Motor neuron (in vitro differentiated cells): ENCODE measurements around the gene CPM. TPM values are rescaled to one million over a fixed set of nuclear protein-coding genes. Genes with fewer than 3 reads are reported as not detected.
"Not testable (repeated sequence)": the region's sequence is repeated elsewhere in the genome, so short reads cannot be mapped to it uniquely, and the experiment has no call there.

Source experiments
- ATAC-seq, 8 experiments: fragments of 200-7000 bp; cut with Tn5 transposase; replicated peaks in 6 of 8; 2 replicates each; pipeline ENCODE4 v1.8.0; 2021; ENCODE audit warnings: mild to moderate bottlenecking in 8 of 8, moderate library complexity in 8 of 8
- H3K27ac ChIP-seq, 2 donors: fragments of 250-450 bp; sonication (Bioruptor Pico); 2 replicates each; pipeline ENCODE4 v1.9.0; 2021; ENCODE audit warnings: antibody characterized with exemption in 2 of 2, mild to moderate bottlenecking in 2 of 2, moderate library complexity in 1 of 2
- H3K4me1 ChIP-seq, 2 donors: fragments of 250-450 bp; sonication (Bioruptor Pico); replicated peaks in 1 of 2; 2 replicates each; pipeline ENCODE4 v1.6.1; 2021; ENCODE audit warnings: antibody characterized with exemption in 2 of 2, mild to moderate bottlenecking in 2 of 2, moderate library complexity in 1 of 2
- H3K4me3 ChIP-seq, 5 donors: fragments of 250-450 bp; sonication (Bioruptor Pico); 2 replicates each; pipeline ENCODE4 v1.9.0; 2021; ENCODE audit warnings: antibody characterized with exemption in 5 of 5, mild to moderate bottlenecking in 5 of 5, moderate library complexity in 4 of 5
- whole genome bisulfite sequencing, 10 experiments: fragments of 450-650 bp; shearing (Covaris generic); methylation state at CpG; one replicate each; pipeline ENCODE4 v1.0.0; 2022; 5-methylcytosine and 5-hydroxymethylcytosine counted together
- in situ Hi-C, 9 experiments: fragments of 400-800 bp; cut with MboI; loops; one replicate each; pipeline ENCODE4 v1.15.0; 2021; ENCODE audit warnings: low sequenced_read_pairs in 9 of 9, low pct_unique_long_range_greater_than_20kb in 2 of 9; ENCODE audit not compliant: unreplicated experiment in 9 of 9
- total RNA-seq, 8 experiments: library from RNA; unstranded; fragments of 300-600 nt; gene quantifications; 2 replicates each; pipeline versions ENCODE4 v1.2.3 to v1.2.4, GENCODE V29; 2022

CPM gene
- total RNA-seq, 8 experiments from 2014 or later: 0.21 to 28.9 (median 0.59) TPM

DNA sequence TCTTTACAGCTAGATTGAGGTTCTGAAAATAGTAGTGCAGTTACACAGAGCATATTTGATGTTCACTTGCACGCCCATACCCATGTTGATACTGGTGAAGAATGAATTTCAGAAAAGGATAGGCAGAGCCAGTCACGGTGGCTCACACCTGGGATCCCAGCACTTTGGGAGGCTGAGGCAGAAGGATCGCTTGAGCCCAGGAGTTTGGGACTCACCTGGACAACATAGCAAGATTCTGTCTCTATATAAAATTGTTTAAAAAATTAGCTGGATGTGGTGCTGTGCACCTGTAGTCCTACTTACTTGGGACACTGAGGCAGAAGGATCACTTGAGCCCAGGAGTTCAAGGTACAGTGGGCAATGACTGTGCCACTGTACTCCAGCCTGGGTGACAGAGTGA, 68.4 kb downstream of the CPM start:
- WGBS, 10 experiments: 83 to 100% (median 100%) methylated on average over 1 to 3 of the region's 3 CpGs; no CpG with 5 or more reads in 2 of the 10 experiments
- H3K4me3 ChIP-seq: no peak overlapping the region
- ATAC-seq: no peak
- H3K4me1 ChIP-seq: no peaks in the 10 kb centered on the region
- H3K27ac ChIP-seq: no peak overlapping the region
- in situ Hi-C loops: loop anchor here in 1 of 9 experiments (25.0 kb wide), 1 partner anchor 223 kb away; no protein-coding TSS in a partner anchor

GRCh38 chr12:68863886-68864454, 69.0 kb downstream of the CPM start:
- H3K4me1 ChIP-seq, H3K4me3 ChIP-seq, H3K27ac ChIP-seq: not testable (repeated sequence)
- ATAC-seq: peak in 3 of 8 experiments; percentile 57 to 70 (median 67)
- 46 to 100% (median 67%) methylated on average over 1 to 8 of the region's 8 CpGs; no CpG with 5 or more reads in 5 of the 10 experiments for WGBS, 10 experiments
- in situ Hi-C loops: loop anchor here in 1 of 9 experiments (25.0 kb wide), 1 partner anchor 223 kb away; no protein-coding TSS in a partner anchor

DNA sequence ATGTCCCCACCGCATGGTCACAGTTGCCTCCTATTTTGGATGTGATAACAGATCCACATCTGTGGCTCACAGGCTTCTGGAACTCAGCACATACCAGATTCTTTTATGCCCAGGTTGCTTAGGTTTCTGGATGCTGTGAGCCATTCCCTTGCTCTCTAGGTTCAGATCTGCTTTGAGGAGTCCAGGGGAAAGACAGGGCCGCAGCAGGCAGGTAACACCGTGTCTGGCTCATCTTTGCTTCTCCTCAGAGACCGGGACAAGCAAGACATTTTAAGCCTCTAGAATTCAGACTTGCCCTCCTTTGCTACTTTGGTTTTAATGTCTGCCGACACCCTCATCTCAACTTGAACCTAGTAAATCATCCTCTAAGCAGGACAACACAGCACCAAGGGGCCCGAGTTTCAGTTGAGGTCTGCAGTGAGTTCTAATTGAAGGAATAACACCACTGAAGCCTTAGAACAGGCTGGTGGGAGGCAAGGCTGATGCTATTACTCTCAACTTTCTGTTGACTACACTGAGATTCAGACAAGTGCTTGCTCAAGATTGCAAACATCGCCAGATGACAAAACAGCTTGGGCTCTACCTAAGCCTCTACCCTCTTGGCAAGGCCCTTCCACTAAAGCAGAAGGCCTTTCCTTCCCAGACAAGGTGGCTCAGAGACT, 69.7 kb downstream of the CPM start:
- Histone ChIP-seq H3K4me3 (no peak overlapping the region), H3K4me1 (no peaks in the 10 kb centered on the region), H3K27ac (no peak overlapping the region)
- ATAC-seq: peak in 1 of 8 experiments; percentile 4
- in situ Hi-C loops: loop anchor here in 1 of 9 experiments (25.0 kb wide), 1 partner anchor 224 kb away; no protein-coding TSS in a partner anchor
- 40 to 100% (median 87%) methylated on average over 1 to 4 of the region's 7 CpGs; no CpG with 5 or more reads in 4 of the 10 experiments for WGBS, 10 experiments

GRCh38 chr12:68861890-68862289, 71.1 kb downstream of the CPM start:
- in situ Hi-C loops: loop anchor here in 1 of 9 experiments (25.0 kb wide), 1 partner anchor 225 kb away; no protein-coding TSS in a partner anchor
- Histone ChIP-seq H3K27ac (no peak overlapping the region), H3K4me3 (no peak overlapping the region), H3K4me1 (no peaks in the 10 kb centered on the region)
- WGBS, 10 experiments: 83 to 100% (median 88%) methylated on average over 1 to 3 of the region's 3 CpGs; no CpG with 5 or more reads in 4 of the 10 experiments
- ATAC-seq: no peak

GRCh38 chr12:68856510-68856909, 76.5 kb downstream of the CPM start:
- H3K4me1 ChIP-seq: no peaks in the 10 kb centered on the region
- no peak overlapping the region for H3K4me3 ChIP-seq
- ATAC-seq: no peak
- in situ Hi-C loops: loop anchor here in 1 of 9 experiments (25.0 kb wide), 1 partner anchor 231 kb away; no protein-coding TSS in a partner anchor
- WGBS, 10 experiments: 4 to 100% (median 63%) methylated on average over 1 to 3 of the region's 3 CpGs; no CpG with 5 or more reads in 1 of the 10 experiments
- no peak overlapping the region for H3K27ac ChIP-seq

GRCh38 chr12:68855771-68856170, 77.2 kb downstream of the CPM start:
- ATAC-seq: no peak
- in situ Hi-C loops: loop anchor here in 1 of 9 experiments (25.0 kb wide), 1 partner anchor 232 kb away; no protein-coding TSS in a partner anchor
- 63 to 100% (median 89%) methylated on average over 1 to 7 of the region's 8 CpGs; no CpG with 5 or more reads in 2 of the 10 experiments for WGBS, 10 experiments
- H3K4me3 ChIP-seq: no peak overlapping the region
- H3K27ac ChIP-seq: no peak overlapping the region
- H3K4me1 ChIP-seq: no peaks in the 10 kb centered on the region

DNA sequence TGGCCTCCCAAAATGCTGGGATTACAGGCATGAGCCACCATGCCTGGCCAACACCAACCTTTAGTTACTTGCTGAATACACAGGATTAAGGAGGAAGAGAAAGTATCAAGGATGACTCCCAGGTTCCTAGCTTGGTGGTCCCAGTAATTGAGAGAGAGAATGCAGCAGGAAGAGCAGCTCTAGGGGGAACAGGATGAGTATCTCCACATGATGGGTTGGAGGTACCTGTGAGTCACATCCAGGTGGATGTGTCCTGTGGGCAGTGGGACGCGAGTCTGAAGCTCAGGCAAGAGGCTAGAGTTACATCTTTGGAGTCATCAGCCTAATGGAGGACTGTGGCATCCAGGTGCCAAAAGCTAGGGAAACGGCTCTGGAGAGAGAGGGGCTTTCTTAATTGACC, 77.9 kb downstream of the CPM start:
- Histone ChIP-seq H3K4me3 (no peak overlapping the region), H3K27ac (no peak overlapping the region), H3K4me1 (no peaks in the 10 kb centered on the region)
- ATAC-seq: no peak
- in situ Hi-C loops: loop anchor here in 1 of 9 experiments (25.0 kb wide), 1 partner anchor 232 kb away; no protein-coding TSS in a partner anchor
- 50 to 96% (median 91%) methylated on average over 1 to 3 of the region's 3 CpGs; no CpG with 5 or more reads in 6 of the 10 experiments for WGBS, 10 experiments

DNA sequence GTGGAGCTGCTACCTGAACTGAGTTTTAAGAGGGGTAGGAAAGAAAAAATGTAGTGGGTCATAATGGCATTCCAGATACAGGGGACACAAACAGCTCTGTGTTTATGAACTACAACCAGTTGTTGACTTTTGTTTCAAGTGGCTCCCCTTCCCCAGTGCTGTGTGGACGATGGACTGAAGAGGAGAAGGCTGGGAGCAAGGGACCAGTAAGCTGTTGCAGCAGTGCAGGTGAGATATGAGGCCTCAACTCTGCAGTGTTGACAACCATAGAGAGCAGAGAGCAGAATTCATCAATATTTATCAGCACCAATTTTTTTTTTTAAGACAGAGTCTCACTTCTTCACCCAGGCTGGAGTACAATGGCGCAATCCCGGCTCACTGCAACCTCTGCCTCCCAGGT, 78.4 kb downstream of the CPM start:
- 83 to 100% (median 100%) methylated on average over 1 to 2 of the region's 3 CpGs; no CpG with 5 or more reads in 2 of the 10 experiments for WGBS, 10 experiments
- Histone ChIP-seq H3K4me3 (no peak overlapping the region), H3K4me1 (no peaks in the 10 kb centered on the region), H3K27ac (no peak overlapping the region)
- in situ Hi-C loops: loop anchor here in 1 of 9 experiments (25.0 kb wide), 1 partner anchor 233 kb away; no protein-coding TSS in a partner anchor
- ATAC-seq: peak in 1 of 8 experiments; percentile 3

GRCh38 chr12:68854078-68854468, 78.9 kb downstream of the CPM start:
- 31 to 100% (median 74%) methylated on average over 1 to 2 of the region's 2 CpGs; no CpG with 5 or more reads in 2 of the 10 experiments for WGBS, 10 experiments
- Histone ChIP-seq H3K4me3 (no peak overlapping the region), H3K4me1 (no peaks in the 10 kb centered on the region), H3K27ac (no peak overlapping the region)
- peak in 2 of 8 experiments; percentile 1 for ATAC-seq
- in situ Hi-C loops: loop anchor here in 1 of 9 experiments (25.0 kb wide), 1 partner anchor 233 kb away; no protein-coding TSS in a partner anchor

DNA sequence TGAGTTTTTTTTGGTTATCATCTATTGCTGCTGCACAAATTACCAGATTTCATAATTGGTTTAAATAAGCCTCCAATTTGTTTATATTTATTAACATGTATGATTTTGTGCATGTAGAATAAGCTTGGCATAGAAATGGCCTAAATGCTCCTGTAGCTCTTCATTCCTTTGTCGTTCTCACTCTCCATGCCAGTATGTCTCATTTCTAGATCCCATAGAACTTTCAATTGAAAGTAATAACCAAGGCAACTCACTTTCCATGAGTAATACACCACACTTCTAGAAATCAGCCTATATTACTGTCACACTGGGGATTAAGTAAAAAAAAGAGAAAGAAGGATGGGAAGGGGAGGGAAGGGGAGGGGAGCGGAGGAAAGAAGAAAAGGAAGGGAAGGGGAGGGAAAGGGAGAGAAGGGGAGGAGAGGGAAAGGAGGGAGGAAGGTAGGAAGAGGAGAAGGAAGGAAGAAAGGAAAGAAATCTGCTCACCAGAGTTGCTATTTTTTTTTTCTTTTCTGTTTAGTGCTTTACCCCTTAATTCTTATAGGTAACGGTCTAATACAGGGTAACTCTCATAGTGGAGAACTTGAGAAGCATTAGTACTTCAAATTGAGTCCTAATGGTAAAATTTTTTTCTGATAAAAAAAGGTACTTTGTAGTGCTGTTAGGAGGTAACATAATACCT, 79.4 kb downstream of the CPM start:
- Histone ChIP-seq H3K4me3 (no peak overlapping the region), H3K27ac (no peak overlapping the region), H3K4me1 (no peaks in the 10 kb centered on the region)
- ATAC-seq: no peak
- in situ Hi-C loops: loop anchor here in 1 of 9 experiments (25.0 kb wide), 1 partner anchor 234 kb away; no protein-coding TSS in a partner anchor
- 79 to 100% (median 100%) methylated on average over 1 to 2 of the region's 3 CpGs; no CpG with 5 or more reads in 5 of the 10 experiments for WGBS, 10 experiments

DNA sequence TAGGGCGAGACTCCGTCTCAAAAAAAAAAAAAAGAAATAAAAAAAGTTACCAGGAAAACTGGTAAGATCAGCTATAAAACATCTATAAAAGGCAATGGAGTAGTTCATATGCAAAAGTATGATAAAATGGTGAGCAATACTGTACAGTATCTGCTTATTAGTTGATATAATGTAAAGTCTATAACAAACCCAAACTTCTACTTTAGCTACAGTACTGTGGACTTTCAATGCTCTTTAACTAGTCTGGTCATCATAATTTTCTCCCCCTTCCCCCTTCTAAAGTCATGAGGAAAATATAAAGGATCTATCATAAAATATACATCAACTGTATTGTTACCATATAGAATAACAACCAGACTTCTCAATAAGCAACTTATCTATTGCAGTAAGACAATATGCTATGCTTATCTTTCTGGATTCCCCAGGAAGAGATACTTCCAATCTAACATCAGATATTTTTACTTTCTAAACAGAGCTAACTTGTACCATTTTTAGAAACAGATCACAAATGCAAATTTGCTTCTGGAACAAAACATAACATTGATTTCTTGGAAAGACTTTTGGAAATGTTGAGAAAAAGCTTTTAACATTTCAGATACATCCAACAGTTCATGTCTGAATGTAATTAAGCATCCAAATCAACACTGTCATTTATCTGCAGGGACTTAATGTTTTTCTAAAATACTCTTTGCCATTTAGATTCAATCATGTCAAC, 81.2 kb downstream of the CPM start:
- WGBS, 10 experiments: 90 to 100% (median 100%) methylated on average over 1 to 2 of the region's 2 CpGs; no CpG with 5 or more reads in 5 of the 10 experiments
- H3K4me1 ChIP-seq: no peaks in the 10 kb centered on the region
- no peak overlapping the region for H3K4me3 ChIP-seq
- in situ Hi-C loops: loop anchor here in 1 of 9 experiments (25.0 kb wide), 1 partner anchor 236 kb away; no protein-coding TSS in a partner anchor
- no peak overlapping the region for H3K27ac ChIP-seq
- peak in 2 of 8 experiments; percentile 2 to 3 for ATAC-seq

- Histone ChIP-seq H3K4me1 (no peaks in the 10 kb centered on the region), H3K4me3 (no peak overlapping the region)
- in situ Hi-C loops: loop anchor here in 1 of 9 experiments (25.0 kb wide), 1 partner anchor 237 kb away; no protein-coding TSS in a partner anchor
These were observed 82.6 kb downstream of the CPM start for GRCh38 chr12:68850390-68850789.

More at GRCh38 chr12:68850390-68850789, 82.6 kb downstream of the CPM start:
- WGBS, 10 experiments: 33 to 100% (median 80%) methylated on average over 1 to 4 of the region's 4 CpGs
- no peak for ATAC-seq
- H3K27ac ChIP-seq: no peak overlapping the region
